Medulla oblongata (tissue), 1 donor: ENCODE results near the gene CNPY3.
A peak's percentile ranks its signal among the peaks of the same experiment; 100 is the strongest.
"Not testable (repeated sequence)": the region's sequence is repeated elsewhere in the genome, so short reads cannot be mapped to it uniquely, and the experiment has no call there.

Experiments
- DNase-seq: peaks from one replicate; pipeline ENCODE4 v3.0.0-alpha.2; 2015; ENCODE audit errors: extremely low spot score

Gene CNPY3

DNA sequence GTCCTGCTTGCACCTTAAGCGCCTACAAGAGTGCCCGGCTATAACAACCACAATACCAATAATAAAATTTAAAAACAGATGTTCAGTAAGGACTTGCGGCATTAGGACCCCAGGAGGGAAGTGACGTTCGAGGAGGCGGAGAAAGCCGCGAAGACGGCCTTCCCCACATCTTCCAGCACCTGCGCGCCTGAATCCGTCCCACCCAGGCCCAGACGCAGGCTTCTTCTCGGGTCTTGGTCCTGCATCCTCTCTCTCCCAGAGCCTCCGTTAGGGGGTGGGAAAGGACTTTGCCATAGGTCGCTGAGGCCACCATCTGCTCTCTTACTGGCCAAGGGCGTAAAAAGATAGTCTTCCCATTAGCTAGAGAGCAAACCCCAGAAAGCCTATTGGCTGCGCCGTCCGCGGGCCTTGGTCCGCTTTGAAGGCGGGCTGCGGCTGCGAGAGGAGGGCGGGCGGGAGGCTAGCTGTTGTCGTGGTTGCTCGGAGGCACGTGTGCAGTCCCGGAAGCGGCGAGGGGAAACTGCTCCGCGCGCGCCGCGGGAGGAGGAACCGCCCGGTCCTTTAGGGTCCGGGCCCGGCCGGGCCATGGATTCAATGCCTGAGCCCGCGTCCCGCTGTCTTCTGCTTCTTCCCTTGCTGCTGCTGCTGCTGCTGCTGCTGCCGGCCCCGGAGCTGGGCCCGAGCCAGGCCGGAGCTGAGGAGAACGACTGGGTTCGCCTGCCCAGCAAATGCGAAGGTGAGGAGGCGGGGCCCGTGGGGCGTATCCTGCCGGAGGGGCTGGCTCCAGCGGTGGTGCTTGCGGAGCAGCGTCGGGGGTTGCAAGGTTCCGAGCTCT, at the start of gene CNPY3:
TSS of gene CNPY3 (plus strand) at position 495 of the 835 bp plus-strand sequence. CDS start at position 586, 91 bp downstream.
- DNase-seq = peak; percentile 97

DNA sequence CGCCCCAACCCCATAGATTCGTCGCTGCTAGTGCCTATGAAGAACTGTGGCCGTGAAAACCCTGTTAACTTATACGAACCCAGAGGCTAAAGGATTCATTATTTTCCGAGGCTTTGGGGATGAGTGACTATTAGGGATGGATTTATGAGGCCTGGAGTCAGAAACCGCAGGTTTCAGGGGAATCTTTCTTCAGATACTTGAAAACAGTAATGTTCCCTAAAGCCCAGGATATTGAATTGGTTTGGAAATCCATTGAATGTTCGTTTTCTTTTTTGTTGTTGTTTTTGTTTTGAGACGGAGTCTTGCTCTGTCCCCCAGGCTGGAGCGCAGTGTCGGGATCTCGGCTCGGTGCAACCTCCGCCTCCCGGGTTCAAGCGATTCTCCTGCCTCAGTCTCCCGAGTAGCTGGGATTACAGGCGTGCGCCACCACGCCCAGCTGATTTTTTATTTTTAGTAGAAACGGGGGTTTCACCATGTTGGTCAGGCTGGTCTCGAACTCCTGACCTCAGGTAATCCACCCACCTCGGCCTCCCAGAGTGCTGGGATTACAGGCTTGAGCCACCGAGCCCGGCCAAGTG, 49.0 kb upstream of the CNPY3 start:
- not testable (repeated sequence) for DNase-seq

DNA sequence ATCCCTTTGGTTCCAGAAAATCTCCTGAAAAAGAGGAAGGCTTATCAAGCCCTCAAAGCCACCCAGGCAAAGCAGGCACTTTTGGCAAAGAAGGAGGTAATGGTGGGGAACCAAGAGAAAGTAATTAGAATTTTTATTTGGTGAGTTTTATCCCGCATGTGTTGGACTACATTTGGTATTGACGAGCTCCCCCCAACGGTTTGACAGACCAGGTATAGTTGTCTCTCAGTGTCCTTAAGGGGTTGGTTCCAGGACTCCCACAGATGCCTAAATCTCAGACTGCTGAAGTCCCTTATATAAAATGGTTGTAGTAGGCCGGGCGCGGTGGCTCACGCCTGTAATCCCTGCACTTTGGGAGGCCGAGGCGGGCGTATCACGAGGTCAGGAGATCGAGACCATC, 48.4 kb upstream of the CNPY3 start:
- DNase-seq = not testable (repeated sequence)

DNA sequence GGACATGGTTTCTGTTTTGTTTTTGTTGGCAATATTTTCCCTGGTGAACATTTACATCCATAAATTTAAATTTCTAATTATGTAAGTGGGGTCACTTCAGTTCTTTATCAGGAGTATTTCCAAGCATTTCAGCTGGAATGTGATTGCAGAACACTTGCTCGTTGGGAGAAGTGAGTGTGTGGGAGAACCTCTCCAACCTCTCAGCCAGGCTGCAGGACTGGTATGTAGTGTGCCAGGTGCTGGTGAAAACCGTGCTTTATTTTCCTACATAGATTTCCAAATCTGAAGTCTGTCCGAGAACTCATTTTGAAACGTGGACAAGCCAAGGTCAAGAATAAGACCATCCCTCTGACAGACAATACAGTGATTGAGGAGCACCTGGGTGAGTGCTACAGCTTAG, 43.6 kb upstream of the CNPY3 start:
- no peak for DNase-seq

DNA sequence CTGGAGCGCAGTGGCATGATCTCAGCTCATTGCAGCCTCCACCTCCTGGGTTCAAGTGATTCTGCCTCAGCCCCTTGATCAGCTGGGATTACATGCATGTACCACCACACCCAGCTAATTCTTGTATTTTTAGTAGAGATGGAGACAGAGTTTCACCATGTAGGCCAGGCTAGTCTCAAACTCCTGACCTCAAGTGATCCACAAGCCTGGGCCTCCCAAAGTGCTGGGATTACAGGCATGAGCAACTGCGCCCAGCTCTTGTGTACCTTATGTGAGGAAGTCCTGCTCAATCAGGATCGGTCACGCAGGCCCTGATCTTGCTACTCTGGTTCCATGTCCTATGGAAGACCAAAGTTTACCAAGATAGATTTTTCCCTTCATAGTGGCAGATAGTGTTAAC, 41.1 kb upstream of the CNPY3 start:
- not testable (repeated sequence) for DNase-seq

DNA sequence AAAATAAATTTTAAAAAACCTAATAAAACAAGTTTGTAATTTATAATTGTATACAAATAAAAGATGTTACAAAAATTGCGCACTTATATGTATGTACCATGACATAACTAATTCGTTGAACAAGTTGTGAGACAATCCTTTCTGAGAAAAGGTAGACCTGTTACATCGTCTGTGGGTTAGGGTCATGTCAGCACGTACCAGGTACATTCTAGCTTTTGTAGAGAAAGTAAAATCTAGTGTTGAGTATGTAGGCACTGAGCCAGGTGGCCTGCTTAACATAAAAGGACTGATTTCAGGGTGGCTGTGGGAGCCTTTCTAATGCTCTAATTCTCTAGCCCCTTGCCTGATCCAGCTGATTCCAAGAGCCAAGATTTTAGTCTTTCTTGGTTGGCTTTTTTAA, 39.5 kb upstream of the CNPY3 start:
- no peak for DNase-seq

DNA sequence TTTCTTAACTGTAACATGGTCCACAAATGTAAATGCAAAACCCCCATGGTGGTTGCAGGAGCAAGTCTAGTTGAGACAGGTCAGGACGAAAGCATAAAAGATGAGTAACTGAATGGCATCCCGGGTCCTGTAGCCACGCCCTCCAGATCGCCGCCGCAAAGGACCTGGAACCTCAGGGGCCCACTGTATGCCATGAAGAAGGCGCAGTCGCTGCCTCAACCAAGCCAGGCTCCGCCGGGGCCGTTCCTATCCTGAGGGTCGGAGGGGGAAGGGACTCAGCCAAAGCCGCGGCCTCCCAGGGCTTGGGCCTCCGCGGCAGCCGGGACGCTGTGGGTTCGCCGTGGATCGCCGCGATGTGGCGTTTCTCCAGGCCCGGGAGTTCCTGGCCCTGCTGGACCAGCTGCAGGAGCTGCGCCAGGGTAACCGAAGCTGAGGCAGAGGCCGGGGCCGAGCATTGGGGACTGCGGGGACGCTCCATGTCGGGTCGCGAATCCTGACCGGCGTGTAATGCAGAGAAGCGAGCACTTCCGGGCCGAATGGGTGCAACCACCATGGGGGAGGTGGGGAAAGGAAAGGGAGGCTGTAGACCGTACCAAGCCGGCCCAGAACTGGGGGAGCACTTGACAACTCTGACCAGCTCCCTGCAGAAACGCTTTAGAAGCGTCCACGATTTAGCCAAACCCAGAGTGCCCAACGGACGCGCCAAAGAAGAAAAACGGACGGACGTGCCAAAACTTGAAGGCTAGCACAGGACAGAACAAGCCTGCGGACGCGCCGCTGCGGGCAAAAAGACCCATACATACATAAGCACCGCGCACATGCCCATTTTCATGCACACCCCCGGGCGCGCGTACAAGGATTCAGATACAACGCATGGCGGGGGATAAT, 38.7 kb upstream of the CNPY3 start:
- peak; percentile 96 for DNase-seq

DNA sequence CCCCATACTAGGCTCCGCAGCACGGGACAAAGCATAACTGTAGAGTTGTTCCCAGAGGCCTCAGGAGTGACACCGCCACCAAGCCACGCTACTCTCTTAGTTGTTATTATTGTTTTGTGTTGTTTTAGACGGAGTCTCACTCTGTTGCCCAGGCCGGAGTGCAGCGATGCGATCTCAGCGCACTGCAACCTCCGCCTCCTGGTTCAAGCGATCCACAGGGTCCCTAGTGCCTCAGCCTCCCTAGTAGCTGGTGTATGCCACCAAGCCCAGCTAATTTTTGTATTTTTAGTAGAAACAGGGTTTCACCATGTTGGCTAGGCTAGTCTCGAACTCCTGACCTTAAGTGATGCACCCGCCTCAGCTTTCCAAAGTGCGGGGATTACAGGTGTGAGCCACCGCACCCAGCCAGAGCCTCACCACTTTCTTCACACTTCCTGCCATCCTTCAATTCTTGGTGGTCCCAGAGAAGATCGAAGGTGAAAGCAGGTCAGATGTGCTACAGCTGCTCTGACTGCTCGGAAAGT, 38.0 kb upstream of the CNPY3 start:
- no peak for DNase-seq

DNA sequence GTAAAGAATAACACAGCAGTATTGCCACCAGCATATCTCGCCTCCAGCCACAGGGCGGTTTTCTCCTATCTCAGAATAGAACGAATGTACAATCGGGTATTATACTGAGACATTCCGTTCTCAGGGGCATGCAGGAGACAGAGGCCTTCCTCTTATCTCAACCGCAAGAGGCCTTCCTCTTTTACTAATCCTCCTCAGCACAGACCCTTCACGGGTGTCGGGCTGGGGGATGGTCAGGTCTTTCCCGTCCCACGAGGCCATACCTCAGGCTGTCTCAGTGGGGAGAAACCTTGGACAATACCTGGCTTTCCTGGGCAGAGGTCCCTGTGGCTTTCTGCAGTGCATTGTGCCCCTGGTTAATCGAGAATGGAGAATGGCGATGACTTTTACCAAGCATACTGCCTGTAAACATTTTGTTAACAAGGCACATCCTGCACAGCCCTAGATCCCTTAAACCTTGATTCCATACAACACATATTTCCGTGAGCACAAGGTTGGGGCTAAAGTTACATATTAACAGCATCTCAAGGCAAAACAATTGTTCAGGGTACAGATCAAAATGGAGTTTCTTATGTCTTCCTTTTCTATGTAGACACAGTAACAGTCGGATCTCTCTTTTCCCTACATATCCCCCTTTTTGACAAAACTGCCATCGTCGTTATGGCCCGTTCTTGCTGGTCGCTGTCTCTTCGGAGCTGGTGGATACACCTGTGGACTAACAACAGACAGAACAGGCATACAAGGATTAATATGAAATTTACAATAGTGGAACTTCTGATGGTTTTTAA, 35.0 kb upstream of the CNPY3 start:
- DNase-seq = not testable (repeated sequence)

DNA sequence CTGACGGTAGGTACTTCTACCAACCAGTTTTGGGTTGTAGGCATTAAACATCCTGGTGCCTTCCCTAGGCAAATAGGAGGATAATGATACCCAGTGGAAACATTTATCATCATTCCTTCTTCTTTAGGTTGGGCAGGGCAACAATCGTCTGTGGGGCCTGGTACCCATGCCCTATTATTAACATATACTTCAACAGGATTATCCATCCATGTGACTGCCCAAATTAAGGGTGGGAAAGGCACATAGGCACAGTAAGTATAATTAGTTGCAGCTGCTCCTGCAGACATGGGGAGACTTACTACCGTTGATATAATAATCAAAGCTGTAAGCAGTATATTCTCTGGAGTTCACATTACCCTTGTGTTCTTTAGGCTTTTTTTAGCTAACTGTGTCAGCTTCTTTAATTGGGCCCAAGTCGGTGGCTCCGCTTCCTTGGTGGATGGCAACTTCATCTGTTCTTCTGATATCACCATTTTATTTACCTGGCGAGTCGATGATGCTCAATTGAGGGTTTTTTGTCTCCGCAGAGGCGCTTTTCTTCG, 33.0 kb upstream of the CNPY3 start:
- no peak for DNase-seq

DNA sequence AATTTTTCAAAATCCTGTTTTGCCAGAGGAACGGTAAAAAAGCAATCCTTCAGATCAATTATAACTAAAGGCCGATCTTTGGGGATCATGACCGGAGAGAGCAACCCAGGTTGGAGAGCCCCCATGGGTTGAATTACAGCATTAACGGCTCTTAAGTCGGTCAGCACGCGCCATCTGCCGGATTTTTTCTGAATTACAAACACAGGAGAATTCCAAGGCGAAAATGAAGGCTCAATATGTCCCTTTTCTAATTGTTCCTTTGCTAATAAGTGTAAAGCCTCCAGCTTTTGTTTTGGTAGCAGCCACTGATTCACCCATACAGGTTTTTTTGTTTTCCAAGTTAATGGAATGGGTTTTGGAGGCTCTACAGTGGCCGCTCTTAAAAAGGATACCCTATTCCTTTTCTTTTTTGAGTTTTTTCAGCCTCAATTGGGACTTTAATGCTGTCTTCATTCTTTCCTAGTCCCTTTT, 30.4 kb upstream of the CNPY3 start:
- peak; percentile 82 for DNase-seq

DNA sequence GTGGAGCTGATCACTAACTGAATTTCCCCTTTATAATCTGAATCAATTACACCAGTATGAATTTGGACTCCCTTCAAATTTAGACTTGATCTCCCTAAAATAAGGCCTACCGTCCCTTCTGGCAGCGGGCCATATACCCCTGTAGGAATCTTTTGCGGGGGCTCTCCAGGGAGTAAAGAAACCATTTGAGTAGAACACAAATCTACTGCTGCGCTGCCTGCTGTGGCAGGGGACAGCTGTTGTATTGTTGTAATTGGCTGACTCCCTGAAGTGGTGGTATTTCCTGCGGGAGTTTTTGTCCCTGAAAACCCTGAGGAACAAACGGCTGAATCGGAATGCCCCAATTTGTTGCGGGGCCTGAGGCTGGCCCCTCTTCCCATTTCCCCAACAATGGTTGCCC, 29.4 kb upstream of the CNPY3 start:
- DNase-seq = no peak

DNA sequence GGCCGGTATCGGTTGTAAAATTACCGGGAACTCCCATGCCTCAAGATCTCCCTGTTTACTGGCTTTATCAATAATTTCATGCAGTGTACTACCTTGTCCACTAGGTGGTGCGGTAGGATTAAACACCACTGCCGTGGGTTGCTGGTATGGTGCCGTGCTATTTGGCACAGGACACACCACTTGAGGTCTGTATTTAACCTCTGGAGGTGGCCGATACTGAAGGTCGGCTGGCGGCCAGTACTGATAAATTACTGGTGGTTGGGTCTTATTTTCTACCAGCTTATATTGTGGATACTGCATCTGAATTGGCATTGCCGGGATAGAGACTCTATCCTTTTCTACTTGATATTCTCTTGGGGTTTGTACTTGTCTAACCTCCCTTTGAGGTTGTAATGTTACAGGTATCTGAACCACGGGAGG, 27.7 kb upstream of the CNPY3 start:
- peak; percentile 96 for DNase-seq

DNA sequence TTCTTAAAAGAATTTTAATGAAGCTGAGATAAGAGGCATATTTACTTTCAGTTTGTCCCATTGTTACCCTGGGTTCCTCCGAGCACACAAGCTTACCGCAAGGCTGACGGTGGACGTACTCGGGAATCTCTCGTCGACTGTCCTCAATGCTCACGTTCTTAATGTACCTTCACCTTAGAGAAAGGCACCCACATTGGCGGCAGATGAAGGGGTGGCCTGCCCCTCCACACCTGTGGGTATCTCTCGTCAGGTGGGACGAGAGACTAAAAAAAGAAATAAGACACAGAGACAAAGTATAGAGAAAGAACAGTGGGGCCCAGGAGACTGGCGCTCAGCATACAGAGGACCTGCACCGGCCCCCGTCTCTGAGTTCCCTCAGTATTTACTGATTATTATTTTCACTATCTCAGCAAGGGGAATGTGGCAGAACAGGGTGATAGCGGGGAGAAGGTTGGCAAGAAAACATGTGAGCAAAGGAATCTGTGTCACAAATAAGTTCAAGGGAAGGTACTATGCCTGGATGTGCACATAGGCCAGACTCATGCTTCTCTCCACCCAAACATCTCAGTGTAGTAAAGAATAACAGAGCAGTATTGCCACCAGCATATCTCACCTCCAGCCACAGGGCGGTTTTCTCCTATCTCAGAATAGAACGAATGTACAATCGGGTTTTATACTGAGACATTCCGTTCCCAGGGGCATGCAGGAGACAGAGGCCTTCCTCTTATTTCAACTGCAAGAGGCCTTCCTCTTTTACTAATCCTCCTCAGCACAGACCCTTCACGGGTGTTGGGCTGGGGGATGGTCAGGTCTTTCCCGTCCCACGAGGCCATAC, 26.6 kb upstream of the CNPY3 start:
- not testable (repeated sequence) for DNase-seq

DNA sequence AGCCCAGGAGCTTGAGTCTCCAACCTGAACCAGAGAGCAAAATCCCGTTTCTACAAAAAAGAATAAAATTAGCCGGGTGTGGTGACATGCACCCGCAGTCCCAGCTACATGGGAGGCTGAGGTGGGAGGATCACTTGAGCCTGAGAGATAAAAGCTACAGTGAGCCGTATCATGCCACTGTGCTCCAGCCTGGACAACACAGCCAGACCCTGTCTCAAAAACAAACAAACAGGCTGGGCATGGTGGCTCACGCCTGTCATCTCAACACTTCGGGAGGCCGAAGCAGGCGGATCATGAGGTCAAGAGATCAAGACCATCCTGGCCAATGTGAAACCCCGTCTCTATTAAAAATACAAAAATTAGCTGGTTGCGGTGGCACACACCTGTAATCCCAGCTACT, 24.8 kb upstream of the CNPY3 start:
- no peak for DNase-seq

DNA sequence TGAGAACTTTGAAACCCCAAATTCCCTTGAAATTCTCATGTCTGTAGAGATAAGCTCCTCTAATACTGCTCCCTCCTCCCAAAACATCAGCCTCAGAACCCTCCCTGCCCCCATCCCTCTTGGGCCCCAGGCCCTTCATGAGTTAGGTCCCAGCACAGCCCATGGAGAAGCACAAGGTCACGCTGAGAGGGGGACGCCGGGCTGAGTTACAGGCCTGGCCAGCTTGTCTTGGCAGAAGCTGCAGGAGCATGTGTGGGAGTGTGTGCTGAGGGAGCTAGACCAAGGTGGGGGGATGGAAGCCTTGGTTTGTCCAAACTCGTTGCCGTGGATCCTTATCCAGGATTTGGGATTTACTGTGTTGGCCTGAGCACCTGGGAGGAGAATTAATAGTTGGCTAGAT, 21.9 kb upstream of the CNPY3 start:
- no peak for DNase-seq

DNA sequence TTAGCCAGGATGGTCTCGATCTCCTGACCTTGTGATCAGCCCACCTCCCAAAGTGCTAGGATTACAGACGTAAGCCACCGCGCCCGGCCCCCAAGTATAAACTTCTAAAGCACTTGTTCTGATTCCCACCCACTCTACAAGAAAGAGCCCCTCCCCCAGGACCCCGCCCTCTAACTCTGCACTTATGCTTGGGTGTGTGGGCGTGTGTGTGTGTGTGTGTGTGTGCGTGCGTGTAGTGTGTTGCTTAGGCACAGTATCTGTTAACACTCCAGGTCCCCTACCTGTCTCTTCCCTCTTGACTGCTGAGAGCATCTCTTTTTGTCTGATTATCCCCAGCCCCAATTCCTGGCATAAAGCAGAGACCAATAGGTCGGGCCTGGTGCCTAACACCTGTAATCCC, 19.4 kb upstream of the CNPY3 start:
- no peak for DNase-seq

DNA sequence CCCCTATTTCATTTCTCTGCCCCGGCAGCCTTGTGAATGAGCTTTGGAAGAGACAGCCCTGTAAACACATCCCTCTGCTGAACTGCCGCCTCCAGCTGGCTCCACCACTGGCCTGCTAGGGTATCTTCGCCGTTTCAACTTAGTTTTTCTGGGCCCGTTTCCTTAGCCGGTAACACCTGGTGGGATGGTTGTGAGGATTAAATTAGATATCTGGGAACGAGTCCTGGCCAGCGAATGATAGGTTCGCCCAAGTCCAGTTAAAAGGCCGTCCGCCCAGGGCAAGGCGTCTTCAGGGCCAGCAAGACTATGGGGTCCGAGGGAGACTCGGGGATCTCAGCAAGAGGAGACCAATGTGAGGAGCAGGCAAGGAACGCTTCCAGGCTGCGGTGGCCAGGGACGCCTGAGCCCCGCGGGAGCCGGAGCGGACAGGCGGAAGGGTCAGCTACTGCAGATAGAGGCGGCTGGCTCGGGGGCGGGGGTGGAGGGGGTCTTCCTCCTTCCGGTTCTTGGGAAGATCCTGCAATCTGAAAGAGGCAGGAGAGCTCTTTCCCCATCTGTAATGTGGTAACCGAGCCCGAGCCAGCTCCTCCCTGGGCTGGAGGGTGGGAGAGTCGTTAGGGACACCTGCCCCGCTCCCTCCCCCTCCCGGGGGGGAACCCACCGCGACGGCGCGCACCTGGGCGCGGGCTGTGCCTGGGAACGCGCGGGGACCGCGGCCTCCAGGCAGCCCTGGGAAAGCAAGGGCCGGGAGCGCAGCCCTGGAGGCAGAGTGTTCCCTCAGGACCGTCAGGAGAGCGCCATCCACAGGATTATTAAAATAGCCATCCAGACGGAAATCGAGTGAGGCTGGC, 17.9 kb upstream of the CNPY3 start:
- no peak for DNase-seq

DNA sequence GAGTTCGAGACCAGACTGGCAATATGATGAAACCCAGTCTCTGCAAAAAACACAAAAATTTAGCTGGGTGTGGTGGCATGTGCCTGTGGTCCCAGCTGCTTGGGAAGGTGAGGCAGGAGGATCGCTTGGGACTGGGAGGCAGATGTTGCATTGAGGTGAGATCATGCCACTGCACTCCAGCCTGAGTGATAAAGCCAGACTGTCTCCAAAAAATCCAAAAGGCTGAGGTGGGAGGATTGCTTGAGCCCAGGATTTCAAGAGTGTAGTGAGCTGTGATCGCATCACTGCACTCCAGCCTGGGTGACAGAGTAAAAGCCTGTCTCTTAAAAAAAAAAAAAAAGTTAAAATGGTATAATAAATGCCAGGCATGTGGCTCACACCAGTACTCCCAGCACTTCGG, 14.7 kb upstream of the CNPY3 start:
- DNase-seq = no peak
